Suprapubic skin (tissue), 4 donors: ENCODE data around the gene HOXC5.

Experiments
- CTCF ChIP-seq, 2 donors: fragments of 200-600 bp in 1 of 2; fragments of 450-650 bp in 1 of 2; sonication (generic) in 1 of 2; IDR thresholded peaks; one replicate each; pipeline ENCODE4 v1.5.1; 2016 to 2019; ENCODE audit warnings: antibody characterized with exemption in 2 of 2, mild to moderate bottlenecking in 1 of 2, moderate library complexity in 1 of 2
- POLR2A ChIP-seq, 2 donors: fragments of 450-650 bp; IDR thresholded peaks; one replicate each; pipeline ENCODE4 v1.6.1; 2017; ENCODE audit warnings: antibody characterized with exemption in 2 of 2, mild to moderate bottlenecking in 2 of 2, moderate library complexity in 2 of 2
- POLR2AphosphoS5 ChIP-seq, 3 donors: sonication (generic); formaldehyde crosslinking; IDR thresholded peaks; one replicate each; pipeline ENCODE4 v1.6.1; 2017; ENCODE audit warnings: antibody characterized with exemption in 3 of 3

- TF ChIP-seq POLR2AphosphoS5 (IDR thresholded peaks at IDR 0.05) (no peak), CTCF (IDR thresholded peaks at IDR 0.05) (no peak), POLR2A (IDR thresholded peaks at IDR 0.05) (no peak)
These were observed 17.6 kb downstream of the HOXC5 start for GRCh38 chr12:54050482-54050810.
